ENCODE results near the gene EXOC3L2.
A peak's percentile ranks its signal among the peaks of the same experiment; 100 is the strongest.
"Not testable (repeated sequence)": the region's sequence is repeated elsewhere in the genome, so short reads cannot be mapped to it uniquely, and the experiment has no call there.

Gene EXOC3L2

GRCh38 chr19:45245334-45245787 is at the start of gene EXOC3L2:
TSS of gene EXOC3L2 (minus strand) at chr19:45245407. CDS start at chr19:45239045, 6,362 bp downstream.
- DNase-seq = no peak

DNA sequence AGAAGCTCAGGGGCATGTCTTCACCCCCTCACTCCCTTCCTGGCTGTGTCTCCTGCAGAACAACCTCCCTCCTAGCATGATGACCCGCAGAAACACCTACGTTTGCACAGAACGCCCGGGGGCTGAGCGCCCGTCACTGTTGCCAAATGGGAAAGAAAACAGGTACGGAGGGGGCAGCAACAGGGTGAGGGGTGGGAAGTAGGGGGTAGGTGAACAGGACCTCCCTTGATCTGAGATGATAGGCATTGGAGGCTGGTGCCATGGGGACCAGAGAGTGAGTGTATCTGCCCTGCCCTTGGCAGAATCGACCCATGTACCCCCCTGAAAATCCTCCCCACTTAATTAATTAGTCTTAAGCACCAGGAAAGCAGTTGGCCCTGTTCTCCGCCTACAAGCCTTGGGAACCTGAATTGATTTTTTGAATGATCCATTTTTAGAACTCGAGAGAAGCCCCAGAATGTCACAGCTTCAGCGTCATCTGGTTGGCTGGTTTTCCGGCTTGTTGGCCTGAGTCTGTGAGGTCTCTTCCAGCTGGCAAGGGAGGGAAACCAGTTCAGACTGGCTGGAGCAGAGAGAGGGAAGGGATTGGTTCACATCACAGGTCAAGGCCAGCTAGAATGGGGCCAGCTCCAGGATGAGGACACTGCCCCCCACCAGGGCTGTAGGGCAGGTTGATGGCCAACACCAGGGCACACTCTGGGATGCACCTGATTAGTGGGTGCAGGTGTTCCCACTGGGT is 49.3 kb upstream of the EXOC3L2 start:
- peak in 9 of 14 donors; percentile 8 to 50 (median 26) for DNase-seq

- no peak for DNase-seq
Observed at GRCh38 chr19:45293682-45294081, 48.5 kb upstream of the EXOC3L2 start.

DNA sequence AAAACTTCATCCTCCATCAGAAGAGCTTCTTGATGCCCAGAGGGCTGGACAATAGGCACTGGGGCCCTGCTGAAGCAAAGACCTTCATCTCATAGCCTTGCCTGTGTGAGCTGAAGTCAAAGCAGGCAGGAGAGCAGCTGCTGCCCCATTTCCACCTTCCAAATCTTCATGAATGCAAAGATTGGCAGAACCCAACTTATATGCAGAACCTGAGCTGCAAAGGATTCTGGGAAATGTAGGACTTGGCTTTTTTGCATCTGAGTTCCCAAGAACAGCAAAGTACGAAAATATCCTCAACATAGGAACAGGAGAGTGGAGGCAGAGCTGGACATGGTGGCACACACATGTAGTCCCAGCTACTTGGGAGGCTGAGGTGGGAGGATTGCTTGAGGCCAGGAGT is 46.6 kb upstream of the EXOC3L2 start:
- no peak for DNase-seq

GRCh38 chr19:45290381-45290931 is 45.2 kb upstream of the EXOC3L2 start:
- DNase-seq = no peak

DNA sequence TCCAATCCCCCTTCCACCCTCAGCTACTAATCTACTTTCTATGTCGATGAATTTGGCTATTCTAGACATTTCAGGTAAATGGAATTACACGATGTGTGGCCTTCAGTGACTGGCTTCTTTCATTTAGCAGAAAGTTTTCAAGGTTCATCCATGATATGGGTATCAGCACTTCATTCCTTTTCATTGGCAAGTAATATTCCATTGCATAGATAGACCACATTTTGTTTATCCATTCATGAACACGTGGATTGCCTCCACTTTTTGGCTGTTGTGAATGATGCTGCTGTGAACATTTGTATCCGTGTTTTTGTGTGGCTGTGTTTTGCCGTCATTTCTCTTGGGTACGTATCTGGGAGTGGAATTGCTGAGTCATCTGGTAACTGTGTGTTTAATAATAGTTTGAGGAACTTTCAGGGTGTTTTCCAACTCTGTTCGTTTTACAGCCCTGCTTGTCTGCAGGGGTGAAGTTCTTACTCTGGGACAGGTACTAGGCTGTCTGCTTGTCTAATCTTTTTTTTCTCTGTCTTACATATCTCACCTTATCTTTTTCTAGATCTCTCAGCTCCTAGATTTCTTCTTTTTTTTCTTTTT is 38.3 kb upstream of the EXOC3L2 start:
- no peak for DNase-seq

DNA sequence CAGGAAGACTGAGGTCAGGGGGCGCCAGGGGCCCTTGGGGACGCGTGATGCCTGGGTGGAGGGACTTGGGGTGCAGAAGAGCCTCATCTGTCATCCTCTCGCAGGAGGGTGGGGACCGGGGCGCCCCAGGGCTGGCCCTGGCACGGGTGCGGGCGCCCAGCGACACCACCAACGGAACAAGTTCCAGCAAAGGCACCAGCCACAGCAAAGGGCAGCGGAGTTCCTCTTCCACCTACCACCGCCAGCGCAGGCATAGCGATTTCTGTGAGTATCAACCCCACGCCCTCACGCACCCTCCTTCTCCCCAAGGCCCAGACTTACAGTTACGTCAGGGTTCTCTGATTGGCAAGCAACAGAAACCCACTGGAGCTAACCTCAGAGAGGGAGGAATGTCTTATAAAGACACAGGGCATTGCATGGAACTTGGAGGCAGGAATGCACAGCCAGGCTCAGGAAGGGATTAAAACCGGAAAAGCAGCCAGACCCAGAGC is 35.3 kb upstream of the EXOC3L2 start:
- DNase-seq = no peak

- DNase-seq = no peak
Observed at GRCh38 chr19:45279587-45280192, 34.5 kb upstream of the EXOC3L2 start.

DNA sequence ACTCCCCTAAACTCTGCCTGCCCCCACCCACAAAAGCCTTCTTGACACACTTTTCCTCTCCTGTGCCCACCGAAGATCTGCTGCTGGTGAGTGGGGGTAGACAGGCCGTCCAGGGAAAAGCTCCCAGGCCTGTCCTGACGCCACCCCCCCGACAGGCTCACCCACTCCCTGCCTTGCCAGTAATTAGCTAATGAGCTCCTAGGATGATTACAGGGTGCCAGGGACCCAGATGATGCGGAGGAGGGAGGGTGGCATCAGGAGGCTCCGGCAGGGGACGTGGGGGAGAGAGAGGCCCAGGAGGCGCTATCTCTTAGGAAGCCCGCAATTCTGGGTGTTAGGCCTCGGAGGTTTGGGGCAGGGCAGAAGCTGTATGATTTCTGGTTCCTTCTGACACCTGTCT is 32.9 kb upstream of the EXOC3L2 start:
- DNase-seq = no peak

DNA sequence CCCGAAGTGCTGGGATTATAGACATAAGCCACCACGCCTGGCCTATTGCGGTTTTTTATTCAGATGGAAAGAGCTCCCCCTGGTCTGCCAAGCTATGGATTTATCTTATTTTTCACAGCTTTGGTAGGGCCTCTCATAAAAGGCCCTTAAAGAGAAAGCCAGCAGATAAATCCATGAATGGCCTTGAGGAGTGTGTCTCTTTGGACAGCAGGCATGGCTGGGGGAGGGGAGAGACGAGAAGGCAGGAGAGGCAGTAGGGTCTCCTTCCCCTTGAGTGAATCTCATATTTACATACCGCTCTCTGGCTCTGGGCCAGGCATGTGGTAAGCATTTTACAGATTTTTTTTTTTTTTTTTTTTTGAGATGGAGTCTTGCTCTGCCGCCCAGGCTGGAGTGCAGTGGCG is 31.1 kb upstream of the EXOC3L2 start:
- no peak for DNase-seq

GRCh38 chr19:45275370-45275971 is 30.3 kb upstream of the EXOC3L2 start:
- DNase-seq = peak in 1 of 14 donors; percentile 5

- DNase-seq = no peak
Observed at GRCh38 chr19:45273521-45273855, 28.3 kb upstream of the EXOC3L2 start.

DNA sequence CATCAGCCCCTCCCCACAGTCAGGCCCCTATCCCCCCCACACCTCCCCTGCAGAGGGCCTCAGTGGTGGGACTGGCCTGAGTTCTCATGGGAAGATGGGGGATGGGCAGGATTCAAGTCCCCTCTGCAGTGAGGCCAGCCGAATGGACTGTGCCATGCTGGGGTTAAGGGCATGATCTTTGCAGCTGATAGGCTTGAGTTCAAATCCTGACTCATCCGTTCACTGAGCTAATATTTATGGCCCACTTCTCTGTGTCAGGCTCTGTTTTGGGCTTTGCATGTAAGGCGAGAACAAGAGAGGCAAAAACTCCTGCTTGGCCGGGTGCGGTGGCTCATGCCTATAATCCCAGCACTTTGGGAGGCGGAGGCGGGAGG is 26.5 kb upstream of the EXOC3L2 start:
- DNase-seq = no peak

DNA sequence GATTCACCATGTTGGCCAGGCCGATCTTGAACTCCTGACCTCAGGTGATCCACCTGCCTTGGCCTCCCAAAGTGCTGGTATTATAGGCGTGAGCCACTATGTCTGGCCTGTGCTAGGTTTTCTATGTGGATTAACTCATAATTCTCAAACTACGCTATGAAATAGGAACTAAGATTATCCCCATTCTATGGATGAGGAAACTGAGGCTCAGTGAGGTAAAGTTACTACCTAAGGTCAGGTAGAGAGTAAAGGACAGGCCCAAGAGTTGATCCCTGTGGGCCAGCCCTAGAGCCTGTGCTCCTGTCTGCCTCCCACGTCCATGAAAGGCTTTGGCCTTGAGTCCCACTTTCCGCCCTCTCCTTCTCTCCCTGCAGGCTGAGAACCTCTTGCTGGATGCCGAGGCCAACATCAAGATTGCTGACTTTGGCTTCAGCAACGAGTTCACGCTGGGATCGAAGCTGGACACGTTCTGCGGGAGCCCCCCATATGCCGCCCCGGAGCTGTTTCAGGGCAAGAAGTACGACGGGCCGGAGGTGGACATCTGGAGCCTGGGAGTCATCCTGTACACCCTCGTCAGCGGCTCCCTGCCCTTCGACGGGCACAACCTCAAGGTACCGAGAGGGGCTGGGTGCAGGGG is 26.0 kb upstream of the EXOC3L2 start:
- DNase-seq = no peak

DNA sequence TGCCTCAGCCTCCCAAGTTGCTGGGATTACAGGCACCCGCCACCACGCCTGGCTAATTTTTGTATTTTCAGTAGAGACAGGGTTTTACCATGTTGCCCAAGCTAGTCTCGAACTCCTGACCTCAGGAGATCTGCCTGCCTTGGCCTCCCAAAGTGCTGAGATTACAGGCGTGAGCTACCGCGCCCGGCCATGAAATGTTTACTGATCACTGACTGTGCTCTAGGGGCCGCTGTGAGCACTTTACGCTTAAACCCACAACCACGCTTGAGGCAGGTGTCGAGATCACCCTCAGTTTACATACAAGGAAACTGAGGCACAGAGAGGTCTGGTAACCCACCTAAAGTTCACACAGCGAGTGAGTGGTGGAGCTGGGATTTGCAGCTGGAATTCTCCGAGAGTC is 24.7 kb upstream of the EXOC3L2 start:
- DNase-seq = not testable (repeated sequence)

- no peak for DNase-seq
Observed at GRCh38 chr19:45267296-45267695, 22.1 kb upstream of the EXOC3L2 start.

- no peak for DNase-seq
Observed at GRCh38 chr19:45265375-45265774, 20.2 kb upstream of the EXOC3L2 start.

- no peak for DNase-seq
Observed at GRCh38 chr19:45264781-45265317, 19.6 kb upstream of the EXOC3L2 start.

DNA sequence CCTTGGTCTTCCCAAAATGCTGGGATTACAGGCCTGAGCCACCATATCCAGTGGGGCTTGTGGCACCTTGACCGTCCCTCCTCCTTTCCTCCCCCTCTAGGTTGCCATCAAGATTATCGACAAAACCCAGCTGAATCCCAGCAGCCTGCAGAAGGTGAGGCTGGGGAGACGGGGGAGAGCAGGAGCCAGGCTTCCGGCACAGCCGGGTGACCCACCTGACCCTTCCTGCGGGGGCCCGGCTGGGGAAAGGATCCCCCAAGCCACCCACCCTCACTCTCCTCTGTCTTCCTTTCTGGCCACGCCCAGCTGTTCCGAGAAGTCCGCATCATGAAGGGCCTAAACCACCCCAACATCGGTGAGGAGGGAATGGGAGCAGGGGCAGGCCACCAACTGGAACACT is 17.8 kb upstream of the EXOC3L2 start:
- DNase-seq = no peak

DNA sequence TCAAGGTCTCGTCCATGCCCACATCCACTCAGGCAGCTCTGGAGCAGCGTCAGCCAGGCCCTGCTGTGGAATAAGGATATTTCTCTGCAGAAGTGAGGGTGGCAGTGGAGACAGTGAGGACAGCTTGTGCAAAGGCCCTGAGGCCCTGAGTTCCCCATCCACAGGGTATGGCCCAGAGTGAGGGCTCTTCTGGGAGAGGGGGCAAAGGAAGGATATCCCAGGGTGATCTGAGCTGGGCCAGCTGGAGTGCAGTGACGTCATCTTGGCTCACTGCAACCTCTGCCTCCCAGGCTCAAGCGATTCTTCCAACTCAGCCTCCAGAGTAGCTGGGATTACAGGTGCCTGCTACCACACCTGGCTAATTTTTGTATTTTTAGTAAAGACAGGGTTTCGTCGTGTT is 17.4 kb upstream of the EXOC3L2 start:
- DNase-seq = no peak

DNA sequence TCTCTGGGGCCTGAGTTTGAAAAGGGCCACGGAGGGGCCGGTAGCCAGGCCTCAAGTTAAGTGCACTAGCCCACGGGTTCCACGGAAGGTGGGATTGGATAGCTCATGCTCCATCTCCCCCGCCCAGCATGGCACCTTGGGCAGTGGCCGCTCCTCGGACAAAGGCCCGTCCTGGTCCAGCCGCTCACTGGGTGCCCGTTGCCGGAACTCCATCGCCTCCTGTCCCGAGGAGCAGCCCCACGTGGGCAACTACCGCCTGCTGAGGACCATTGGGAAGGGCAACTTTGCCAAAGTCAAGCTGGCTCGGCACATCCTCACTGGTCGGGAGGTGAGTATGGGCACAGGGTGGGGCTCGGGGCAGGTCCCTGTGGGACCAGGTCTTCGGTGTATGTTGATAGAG is 13.7 kb upstream of the EXOC3L2 start:
- DNase-seq = no peak

- no peak for DNase-seq
Observed at GRCh38 chr19:45256836-45257235, 11.6 kb upstream of the EXOC3L2 start.
